GM12878 (cell line): ENCODE results near the gene TCOF1. TPM values are rescaled to one million over a fixed set of nuclear protein-coding genes. Genes with fewer than 3 reads are reported as not detected.

Experiments
- ATAC-seq: fragments of 200-7000 bp; cut with Tn5 transposase; 3 replicates; pipeline ENCODE4 v1.9.1; 2020; ENCODE audit warnings: mild to moderate bottlenecking, moderate library complexity
- BruUV-seq: library from RNA; stranded (reverse); fragments of 400-500 nt; replicated peaks from 2 replicates; lab custom pipeline; 2021; lab: Mats Ljungman, UMichigan
- CTCF ChIA-PET: fragments of 300-600 bp; sonication (Branson Sonifier 250); formaldehyde crosslinking; extraction: SDS; loops from one replicate; lab custom pipeline; 2021; ENCODE audit warnings: inconsistent platforms; lab: Yijun Ruan, JAX
- POLR2A ChIA-PET: fragments of 350-600 bp; formaldehyde crosslinking; extraction: SDS; loops from one replicate; lab custom pipeline; 2021; ENCODE audit warnings: inconsistent platforms; lab: Charles Lee
- RAD21 ChIA-PET: fragments of 300-600 bp; sonication (Branson Sonifier 250); formaldehyde crosslinking; loops from one replicate; lab custom pipeline; 2023; ENCODE audit warnings: antibody characterized with exemption; ENCODE audit not compliant: unreplicated experiment; lab: Charles Lee
- SMC1A ChIA-PET: fragments of 300-600 bp; sonication (Branson Sonifier 250); formaldehyde crosslinking; loops from one replicate; lab custom pipeline; 2023; ENCODE audit not compliant: unreplicated experiment, uncharacterized antibody; lab: Charles Lee
- DNase-seq: peaks from one replicate; pipeline ENCODE4 v3.0.0-alpha.2; 2011; ENCODE audit warnings: low read depth, low spot score
- FAIRE-seq: peaks from 3 replicates; lab custom pipeline; 2011; peaks lifted over from hg19 to GRCh38; lab: Jason Lieb, UNC
- H2AFZ ChIP-seq: 2 replicates; pipeline ENCODE4 v1.6.0; 2011; ENCODE audit warnings: low read depth, low read length, control low read depth; ENCODE audit not compliant: control insufficient read depth
- H3K27ac ChIP-seq: 2 replicates; pipeline ENCODE4 v1.5.1; 2011; ENCODE audit warnings: control low read depth; ENCODE audit not compliant: control insufficient read depth, insufficient read depth
- H3K27me3 ChIP-seq, 2 experiments: replicated peaks in 1 of 2; 2 replicates each; pipeline versions ENCODE4 v1.6.0 to v1.6.1; 2011; ENCODE audit warnings: low read length in 1 of 2; ENCODE audit not compliant: control insufficient read depth in 2 of 2, insufficient read depth in 2 of 2
- H3K36me3 ChIP-seq, 2 experiments: 2 replicates each; pipeline ENCODE4 v1.5.1; 2011; ENCODE audit warnings: low read length in 1 of 2; ENCODE audit not compliant: control insufficient read depth in 2 of 2, insufficient read depth in 2 of 2
- H3K4me1 ChIP-seq: 2 replicates; pipeline ENCODE4 v1.6.1; 2011; ENCODE audit warnings: mild to moderate bottlenecking, low read length, moderate library complexity, mixed read lengths; ENCODE audit not compliant: control insufficient read depth, insufficient read depth
- H3K4me2 ChIP-seq: 2 replicates; pipeline ENCODE4 v1.6.0; 2011; ENCODE audit warnings: control low read depth; ENCODE audit not compliant: control insufficient read depth, insufficient read depth
- H3K4me3 ChIP-seq: fragments of 200-600 bp; sonication (generic); 2 replicates; pipeline ENCODE4 v1.5.1; 2016
- H3K79me2 ChIP-seq: 2 replicates; pipeline ENCODE4 v1.6.0; 2011; ENCODE audit warnings: low read length; ENCODE audit not compliant: control insufficient read depth, insufficient read depth
- H3K9ac ChIP-seq: 2 replicates; pipeline ENCODE4 v1.8.0; 2011; ENCODE audit warnings: low read length, control low read depth, mixed read lengths; ENCODE audit not compliant: control insufficient read depth, insufficient read depth
- H3K9me3 ChIP-seq: replicated peaks from 3 replicates; pipeline ENCODE4 v1.5.1; 2011; ENCODE audit warnings: mild to moderate bottlenecking, low read length; ENCODE audit not compliant: control insufficient read depth, insufficient read depth
- H4K20me1 ChIP-seq: 2 replicates; pipeline ENCODE4 v1.6.0; 2011; ENCODE audit not compliant: control insufficient read depth, insufficient read depth
- BCL3 ChIP-seq: IDR thresholded peaks from 2 replicates; pipeline ENCODE4 v1.6.1; 2011; ENCODE audit warnings: borderline replicate concordance, low read depth, mild to moderate bottlenecking, moderate library complexity, low read length; ENCODE audit not compliant: insufficient read depth, poor library complexity, severe bottlenecking
- BCLAF1 ChIP-seq: fragments of 450-650 bp; IDR thresholded peaks from 2 replicates; pipeline ENCODE4 v1.6.1; 2017; ENCODE audit warnings: antibody characterized with exemption, mild to moderate bottlenecking, moderate library complexity
- CHD2 ChIP-seq: IDR thresholded peaks from 2 replicates; pipeline ENCODE4 v1.6.1; 2011; ENCODE audit warnings: low read depth, low read length, improper control_type of control experiment, borderline replicate concordance
- FOXM1 ChIP-seq: IDR thresholded peaks from 2 replicates; pipeline ENCODE4 v1.6.1; 2012; ENCODE audit warnings: low read depth, mild to moderate bottlenecking, inconsistent platforms, low read length, moderate library complexity
- HDAC6 ChIP-seq: fragments of 200-600 bp; sonication (generic); IDR thresholded peaks from one replicate; pipeline ENCODE4 v1.8.0; 2017; ENCODE audit warnings: antibody characterized with exemption; ENCODE audit not compliant: unreplicated experiment
- IRF3 ChIP-seq: fragments of 450-650 bp; IDR thresholded peaks from 2 replicates; pipeline ENCODE4 v1.6.1; 2014; ENCODE audit warnings: mild to moderate bottlenecking
- JUNB ChIP-seq: IDR thresholded peaks from 2 replicates; pipeline ENCODE4 v1.6.1; 2016; ENCODE audit warnings: antibody characterized with exemption, mild to moderate bottlenecking
- MEF2A ChIP-seq: IDR thresholded peaks from 2 replicates; pipeline ENCODE4 v1.6.1; 2011; ENCODE audit warnings: low read depth, mild to moderate bottlenecking, low read length, moderate library complexity; ENCODE audit not compliant: insufficient read depth
- NFYB ChIP-seq: IDR thresholded peaks from 2 replicates; pipeline ENCODE4 v1.6.1; 2011; ENCODE audit warnings: low read depth, mild to moderate bottlenecking, low read length, improper control_type of control experiment, moderate library complexity; ENCODE audit not compliant: insufficient read depth
- NR2F1 ChIP-seq: fragments of 450-650 bp; conservative IDR thresholded peaks from 2 replicates; pipeline ENCODE4 v1.6.1; 2017; ENCODE audit warnings: mild to moderate bottlenecking
- PKNOX1 ChIP-seq: fragments of 450-650 bp; IDR thresholded peaks from 2 replicates; pipeline ENCODE4 v1.6.1; 2016; ENCODE audit warnings: mild to moderate bottlenecking
- SIN3A ChIP-seq: IDR thresholded peaks from 2 replicates; pipeline ENCODE4 v1.6.1; 2012; ENCODE audit warnings: low read depth, low read length, improper control_type of control experiment
- SUZ12 ChIP-seq: fragments of 200-600 bp; sonication (generic); IDR thresholded peaks from one replicate; pipeline ENCODE4 v1.6.1; 2018; ENCODE audit warnings: antibody characterized with exemption, mild to moderate bottlenecking; ENCODE audit not compliant: unreplicated experiment
- TCF3 ChIP-seq: IDR thresholded peaks from 2 replicates; pipeline ENCODE4 v1.6.1; 2012; ENCODE audit warnings: low read depth, mild to moderate bottlenecking, low read length, borderline replicate concordance; ENCODE audit not compliant: insufficient read depth
- YBX1 ChIP-seq: fragments of 450-650 bp; IDR thresholded peaks from 2 replicates; pipeline ENCODE4 v1.6.1; 2016; ENCODE audit warnings: antibody characterized with exemption
- ZZZ3 ChIP-seq: IDR thresholded peaks from 2 replicates; pipeline ENCODE4 v1.6.1; 2011; ENCODE audit warnings: low read depth; ENCODE audit not compliant: control insufficient read depth, insufficient read length
- WGBS: methylation state at CpG from one replicate; pipeline ENCODE4 v1.1.6; 2016; ENCODE audit warnings: low lambda C conversion rate; ENCODE audit not compliant: insufficient replicate concordance, insufficient coverage; ENCODE audit errors: missing lambda C conversion rate; 5-methylcytosine and 5-hydroxymethylcytosine counted together
- in situ Hi-C: fragments of 300-500 bp; cut with MboI; formaldehyde crosslinking; loops from 9 replicates; pipeline ENCODE4 v1.14.3; 2018; ENCODE audit warnings: mixed read lengths
- intact Hi-C: fragments of 100-400 bp; cut with micrococcal nuclease; formaldehyde crosslinking; loops from one replicate; pipeline ENCODE4 v1.14.2; 2022; ENCODE audit not compliant: unreplicated experiment
- polyA plus RNA-seq, 11 experiments: library from polyadenylated mRNA; depleted of rRNA in 4 of 11; unstranded in 6 of 11; stranded (reverse) in 5 of 11; fragments of >200 nt; fragmentation: Nextera tagmentation in 4 of 11; fragmentation: Illumina TruSeq in 1 of 11; extraction: Ambion mirVana in 4 of 11; extraction: Trizol in 1 of 11; gene quantifications; 1 replicate in 1 of 11; 2 replicates in 10 of 11; pipeline versions ENCODE4 v1.2.1 to v1.2.3, GENCODE V29; 2011 to 2016; ENCODE audit warnings: inconsistent platforms in 2 of 11, missing spikeins in 2 of 11, low read depth in 1 of 11
- total RNA-seq, 4 experiments: library from RNA; depleted of rRNA in 3 of 4; stranded (reverse); fragments of >200 nt in 3 of 4; fragmentation: Illumina TruSeq in 1 of 4; extraction: Trizol in 1 of 4; gene quantifications; 2 replicates each; pipeline versions ENCODE4 v1.2.1 to v1.2.3, GENCODE V29; 2013 to 2021

TCOF1 gene
- total and polyA plus RNA-seq, 10 of the 15 experiments (the other 5 are each of a cell fraction or from before 2014, with no cell fraction given): 8.7 to 83.9 (median 38.9) TPM

- ChIA-PET SMC1A (interaction anchor here (0.8 to 3.5 kb wide), 11 partner anchors 10 to 216 kb away, joined by 3 to 23 read pairs (median 4); no protein-coding TSS in a partner anchor), POLR2A (interaction anchor here (0.6 to 5.0 kb wide), 22 partner anchors 8 to 849 kb away, joined by 3 to 44 read pairs (median 6); no protein-coding TSS in a partner anchor), CTCF (interaction anchor here (0.9 to 3.0 kb wide), 9 partner anchors 9 to 47 kb away, joined by 3 to 35 read pairs (median 4); no protein-coding TSS in a partner anchor), RAD21 (interaction anchor here (0.7 to 5.3 kb wide), 12 partner anchors 9 to 77 kb away, joined by 3 to 49 read pairs (median 6); partner anchors contain the start of gene RPS14)
- Histone ChIP-seq H3K9ac (peak overlapping the region; percentile 100), H2AFZ (no peak overlapping the region), H3K9me3 (no peaks in the 10 kb centered on the region), H4K20me1 (peaks cover 36% of the 10 kb centered on the region), H3K36me3 (peaks cover 20 to 30% of the 10 kb centered on the region in 2 experiments), H3K4me2 (peak overlapping the region; percentile 68), H3K79me2 (peaks cover 85% of the 10 kb centered on the region), H3K27ac (peak overlapping the region; percentile 100), H3K4me3 (peak overlapping the region; percentile 99), H3K27me3 (no peaks in the 10 kb centered on the region), H3K4me1 (peaks cover 39% of the 10 kb centered on the region)
- in situ Hi-C loops (no loop called here), intact Hi-C loops (loop anchor here (10.0 kb wide), 2 partner anchors 744 to 1606 kb away; partner anchors contain the start of gene ANXA6)
- peak; percentile 0; the same call in 1 of the 3 replicates for ATAC-seq
- no TSS peak for BruUV-seq
- FAIRE-seq: no peak
- WGBS: 2% methylated on average over 4 of the region's 4 CpGs
- peak; percentile 71 for DNase-seq
- TF ChIP-seq MEF2A: 0 out of 2 replicates have a peak, but pooled peaks have one; percentile 1
- no peak for TF ChIP-seq BCL3
- no peak for TF ChIP-seq HDAC6
- TF ChIP-seq YBX1: no peak
- peak; percentile 98 for TF ChIP-seq NFYB
- no peak for TF ChIP-seq PKNOX1
- 0 out of 2 replicates have a peak, but pooled peaks have one; percentile 78 for TF ChIP-seq TCF3
- no peak for TF ChIP-seq ZZZ3
- 0 out of 2 replicates have a peak, but pooled peaks have one; percentile 5 for TF ChIP-seq IRF3
- TF ChIP-seq BCLAF1: peak; percentile 70
- peak; percentile 58; the same call in 1 of the 2 replicates for TF ChIP-seq CHD2
- TF ChIP-seq SIN3A: 0 out of 2 replicates have a peak, but pooled peaks have one; percentile 29
- no peak for TF ChIP-seq SUZ12
- TF ChIP-seq JUNB: no peak
- TF ChIP-seq NR2F1: no peak
- TF ChIP-seq FOXM1: no peak
Measured at GRCh38 chr5:150410524-150411244, 53.2 kb downstream of the TCOF1 start.
